ENCODE data around the gene PARN.
"Not testable (repeated sequence)": the region's sequence is repeated elsewhere in the genome, so short reads cannot be mapped to it uniquely, and the experiment has no call there.

PARN gene

GRCh38 chr16:14400978-14401710 lies 228.9 kb downstream of the PARN start:
- not testable (repeated sequence) for DNase-seq (ENCODE audit: low spot score)

DNA sequence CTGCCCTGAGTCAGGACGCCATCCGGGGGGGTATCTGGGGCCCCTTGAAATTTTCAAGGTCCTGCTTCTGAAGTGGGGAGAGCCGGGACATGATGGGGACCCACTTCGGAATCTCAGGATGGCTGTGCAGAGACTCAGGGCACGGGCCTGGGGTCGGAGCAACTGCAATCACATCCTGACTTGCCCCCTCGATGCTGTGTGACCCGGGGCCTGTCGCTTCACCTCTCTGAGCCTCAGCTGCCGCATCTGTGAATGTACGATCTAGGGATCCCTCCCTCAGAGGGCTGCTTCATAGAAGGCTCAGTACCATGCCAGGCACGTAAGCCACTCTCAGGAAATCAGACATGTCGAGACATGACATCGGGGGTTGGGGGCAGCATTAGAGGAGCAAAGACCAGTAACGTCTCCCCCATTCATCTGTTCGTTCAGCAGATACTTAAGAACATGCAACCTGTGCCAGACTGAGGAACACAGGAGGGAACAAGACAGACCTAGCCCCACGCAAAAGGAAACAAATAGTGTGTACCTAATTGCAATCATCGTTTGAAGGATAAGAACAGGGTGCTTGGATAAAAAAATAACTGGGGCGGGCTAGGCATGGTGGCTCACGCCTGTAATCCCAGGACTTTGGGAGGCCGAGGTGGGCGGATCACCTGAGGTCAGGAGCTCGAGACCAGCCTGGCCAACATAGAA lies 229.6 kb downstream of the PARN start:
- no peak for DNase-seq (ENCODE audit: low spot score)

GRCh38 chr16:14399378-14400284 lies 230.4 kb downstream of the PARN start:
- peak; percentile 14 for DNase-seq (ENCODE audit: low spot score)

DNA sequence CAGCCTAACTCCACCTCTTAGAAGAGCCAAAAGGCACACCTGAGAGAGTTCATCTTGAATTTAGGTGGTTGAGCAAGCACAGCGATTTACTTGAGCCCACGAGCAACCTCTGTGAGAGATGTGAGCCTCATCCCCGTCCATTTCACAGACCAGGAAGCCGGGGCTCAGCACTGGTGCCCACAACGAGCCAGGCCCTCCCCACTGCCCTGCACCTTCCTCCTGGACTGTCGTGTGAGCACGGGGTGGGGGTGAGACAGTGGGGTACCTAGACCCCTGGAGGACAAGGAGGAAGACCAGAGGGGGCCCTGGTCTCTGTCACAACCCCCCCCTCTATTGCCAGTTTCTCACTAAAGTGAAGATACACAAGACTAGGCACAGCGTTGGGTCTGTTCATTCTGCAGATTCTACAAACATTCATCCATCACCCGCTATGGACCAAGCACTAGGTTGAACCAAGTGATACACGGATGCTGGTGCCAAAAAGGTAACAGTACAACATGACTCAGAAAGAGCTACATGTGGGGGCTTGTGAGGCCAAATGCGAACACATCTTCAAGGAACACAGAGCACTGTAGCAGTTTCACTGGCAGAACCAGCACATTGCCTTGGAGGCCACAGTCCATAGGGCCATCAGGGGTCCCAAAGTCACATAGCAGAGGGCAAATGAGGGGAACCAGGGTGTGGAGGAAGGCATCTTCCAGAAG lies 231.9 kb downstream of the PARN start:
- no peak for DNase-seq (ENCODE audit: low spot score)

DNA sequence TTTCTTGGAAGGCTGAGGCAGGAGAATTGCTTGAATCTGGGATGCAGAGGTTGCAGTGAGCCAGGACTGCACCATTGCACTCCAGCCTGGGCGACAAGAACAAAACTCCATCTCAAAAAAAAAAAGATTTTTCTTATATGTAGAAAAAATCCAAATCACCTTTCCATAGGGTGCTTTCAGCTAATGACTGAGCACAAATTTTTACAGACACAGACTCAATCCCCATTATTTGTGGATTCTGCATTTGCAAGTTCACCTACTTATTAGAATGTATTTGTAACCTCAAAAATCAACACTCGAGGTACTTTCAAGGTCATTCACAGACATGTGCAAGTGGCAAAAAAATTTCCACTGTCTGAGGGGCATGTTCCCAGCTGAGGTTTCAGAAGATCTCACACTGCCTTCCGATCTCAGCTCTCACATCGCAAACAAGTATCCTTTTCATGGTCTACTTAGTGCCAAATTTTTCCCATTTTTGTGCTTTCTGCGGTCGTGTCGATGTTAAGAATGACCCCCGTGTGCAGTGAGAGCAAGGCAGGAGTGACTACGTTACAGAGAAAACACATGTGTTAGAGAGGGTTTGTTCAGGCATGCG lies 234.3 kb downstream of the PARN start:
- not testable (repeated sequence) for DNase-seq (ENCODE audit: low spot score)

- DNase-seq (ENCODE audit: low spot score), result no peak
Measured at GRCh38 chr16:14394834-14395233, 235.2 kb downstream of the PARN start.

DNA sequence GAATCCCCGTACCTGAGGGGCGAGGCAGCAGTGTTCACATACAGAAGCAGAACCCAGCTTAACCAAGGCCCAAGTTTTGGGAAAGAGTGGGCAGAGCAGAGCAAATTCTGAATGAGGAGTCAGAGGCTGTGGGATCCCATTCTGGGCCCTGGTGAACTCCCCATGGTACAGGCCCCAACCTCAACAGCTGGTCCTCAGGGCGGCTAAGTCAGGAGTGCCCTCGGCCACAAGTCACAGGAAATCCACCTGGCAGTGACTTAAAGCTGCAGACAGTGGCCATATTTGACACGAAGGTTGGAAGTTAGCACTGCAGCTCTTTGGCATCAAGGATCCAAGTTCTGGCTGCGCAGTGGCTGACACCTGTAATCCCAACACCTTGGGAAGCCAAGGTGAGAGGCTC lies 237.1 kb downstream of the PARN start:
- no peak for DNase-seq (ENCODE audit: low spot score)

DNA sequence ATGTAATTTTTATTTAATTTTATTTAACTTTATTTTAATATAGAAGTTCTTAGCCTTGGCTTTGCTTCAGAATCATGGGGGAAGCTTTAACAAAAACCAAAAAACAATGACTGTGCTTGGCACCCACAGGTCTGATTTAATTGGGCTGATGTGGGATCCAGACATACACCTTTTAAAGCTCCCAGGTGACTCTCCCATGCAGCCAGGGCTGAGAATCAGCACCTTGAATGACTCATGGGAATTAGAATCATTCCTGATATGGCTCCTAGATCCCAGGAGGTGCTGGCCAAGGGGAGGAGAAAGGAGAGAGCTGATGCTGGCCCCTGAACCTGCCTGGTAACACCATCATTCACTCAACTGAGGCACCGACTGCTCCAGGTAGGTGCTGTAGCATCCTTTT lies 240.7 kb downstream of the PARN start:
- DNase-seq (ENCODE audit: low spot score), result no peak

GRCh38 chr16:14388243-14388642 lies 241.8 kb downstream of the PARN start:
- DNase-seq (ENCODE audit: low spot score), result no peak

DNA sequence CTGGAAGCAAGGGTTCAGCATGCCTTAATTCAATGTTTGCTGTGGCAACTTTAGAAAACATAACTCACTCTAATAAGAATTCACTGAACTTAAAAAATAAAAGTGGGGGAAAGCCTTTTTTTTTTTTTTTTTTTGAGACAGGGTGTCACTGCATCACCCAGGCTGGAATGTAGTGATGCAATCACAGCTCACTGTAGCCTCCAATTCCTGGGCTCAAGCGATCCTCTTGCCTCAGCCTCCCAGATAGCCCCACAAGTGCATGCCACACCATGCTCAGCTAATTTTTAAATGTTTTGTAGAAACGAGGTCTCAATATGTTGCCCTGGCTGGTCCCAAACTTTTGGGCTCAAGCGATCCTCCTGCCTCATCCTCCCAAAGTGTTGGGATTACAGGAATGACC lies 243.9 kb downstream of the PARN start:
- DNase-seq (ENCODE audit: low spot score), result no peak

Measured in globus pallidus (tissue), 1 donor.